Measurements from ENCODE around the gene LIN52.

- TF ChIP-seq EZH2 (IDR thresholded peaks at IDR 0.05; ENCODE audit: insufficient read depth, poor library complexity, severe bottlenecking): no peak
- no peak for TF ChIP-seq EZH2phosphoT487 (IDR thresholded peaks at IDR 0.05; ENCODE audit: insufficient read depth, low read depth)
These were observed 71.0 kb downstream of the LIN52 start for GRCh38 chr14:74155749-74156148.
